Heart left ventricle (tissue), 16 donors: ENCODE results near the gene PPT1. TPM values are rescaled to one million over a fixed set of nuclear protein-coding genes. Genes with fewer than 3 reads are reported as not detected.

Experiments used
- ATAC-seq, 4 donors: fragments of 200-7000 bp; cut with Tn5 transposase; one replicate each; pipeline ENCODE4 v1.9.1; 2020 to 2022; ENCODE audit warnings: moderate library complexity in 4 of 4, mild to moderate bottlenecking in 3 of 4, moderate number of reproducible peaks in 1 of 4
- DNase-seq, 5 donors: peaks; one replicate each; pipeline ENCODE4 v3.0.0-alpha.2; 2020
- H3K27ac ChIP-seq, 12 donors: fragments of 200-600 bp; sonication (generic) in 4 of 12; one replicate each; pipeline versions ENCODE4 v1.5.0 to v1.8.0; 2016 to 2022; ENCODE audit warnings: mild to moderate bottlenecking in 2 of 12
- H3K27me3 ChIP-seq, 9 donors: fragments of 200-600 bp; sonication (generic) in 2 of 9; one replicate each; pipeline versions ENCODE4 v1.5.1 to v1.8.0; 2016 to 2022; ENCODE audit warnings: mild to moderate bottlenecking in 3 of 9
- H3K36me3 ChIP-seq, 9 donors: fragments of 200-600 bp; sonication (generic) in 2 of 9; one replicate each; pipeline versions ENCODE4 v1.5.0 to v1.8.0; 2018 to 2022; ENCODE audit warnings: mild to moderate bottlenecking in 2 of 9
- H3K4me1 ChIP-seq, 12 donors: fragments of 200-600 bp; sonication (generic) in 4 of 12; one replicate each; pipeline versions ENCODE4 v1.5.0 to v1.8.0; 2016 to 2022; ENCODE audit warnings: mild to moderate bottlenecking in 3 of 12
- H3K4me3 ChIP-seq, 12 donors: fragments of 200-600 bp; sonication (generic) in 4 of 12; one replicate each; pipeline versions ENCODE4 v1.5.0 to v1.8.0; 2017 to 2022; ENCODE audit warnings: mild to moderate bottlenecking in 9 of 12, moderate library complexity in 4 of 12
- H3K9me3 ChIP-seq, 12 donors: fragments of 200-600 bp; sonication (generic) in 4 of 12; one replicate each; pipeline versions ENCODE4 v1.5.0 to v1.8.0; 2016 to 2022; ENCODE audit warnings: mild to moderate bottlenecking in 1 of 12
- POLR2A ChIP-seq, 2 donors: fragments of 450-650 bp; IDR thresholded peaks; one replicate each; pipeline ENCODE4 v1.6.1; 2017; ENCODE audit warnings: antibody characterized with exemption in 2 of 2, mild to moderate bottlenecking in 2 of 2, moderate library complexity in 2 of 2
- WGBS, 4 donors: extraction: QIAGEN DNeasy Blood & Tissue Kit in 2 of 4; methylation state at CpG; one replicate each; pipeline versions ENCODE4 v1.1.5 to v1.1.7; 2013 to 2018; 5-methylcytosine and 5-hydroxymethylcytosine counted together
- intact Hi-C, 10 donors: fragments of 100-400 bp; cut with DNase I; formaldehyde crosslinking; loops; one replicate each; pipeline versions ENCODE4 v1.11.1 to v1.14.2; 2022
- polyA plus RNA-seq, 2 donors: library from polyadenylated mRNA; stranded (reverse); fragments of 200-250 nt; gene quantifications; one replicate each; pipeline ENCODE4 v1.2.3, GENCODE V29; 2013
- total RNA-seq, 9 donors: library from RNA; depleted of rRNA in 2 of 9; stranded (reverse); fragments of >200 nt in 2 of 9; fragmentation: NEBNext Ultra II Directional in 3 of 9; extraction: Animal tissue kit (Norgen Biotek cat#: 25700) in 3 of 9; gene quantifications; one replicate each; pipeline versions ENCODE4 v1.1.0 to v1.2.4, GENCODE V29; 2016 to 2023
- TF ChIP-seq, protein P1 (sequence below), 12 donors: fragments of 200-600 bp; sonication (generic) in 4 of 12; IDR thresholded peaks; one replicate each; pipeline versions ENCODE4 v1.5.0 to v1.8.0; 2018 to 2022; ENCODE audit warnings: antibody characterized with exemption in 12 of 12, mild to moderate bottlenecking in 5 of 12
- donor health status: ischemic (EF 13 %, LVEDD 7.1; RV severe dilation, severe dysfunction).
- donor health status: healthy with polysubstance abuse.
- donor health status: DM: no; HTN: yes; CAD: no.
- donor health status: DM: no; HTN: no; CAD: no.
- donor health status: ischemic (EF 25% LVEDD 6.9; RV normal size, moderate dysfunction).
- donor health status: ischemic (EF 25% LVEDD 5.7; RV mildly dilated, moderate dysfunction).
- donor health status: healthy.
- donor health status: DM: yes; HTN: yes; CAD: no.
- donor health status: ischemic (EF 35%, LVEDD 5.7; RV mildly dilated, moderate dysfunction).
- donor health status: nonischemic (EF 11% LVEDD 7.7; RV severe dilation, severe dysfunction).
- donor health status: DM: yes; HTN: yes; CAD: no.
- donor health status: PGD.
- donor health status: ischemic (EF 29% LVEDD 5.4; RV normal size, mild dysfunction).
- donor health status: nonischemic (EF 23%, LVEDD 6.1; RV moderate dilation, normal function).

The PPT1 gene
- total and polyA plus RNA-seq, 11 donors = 22.8 to 106 (median 38.6) TPM

DNA sequence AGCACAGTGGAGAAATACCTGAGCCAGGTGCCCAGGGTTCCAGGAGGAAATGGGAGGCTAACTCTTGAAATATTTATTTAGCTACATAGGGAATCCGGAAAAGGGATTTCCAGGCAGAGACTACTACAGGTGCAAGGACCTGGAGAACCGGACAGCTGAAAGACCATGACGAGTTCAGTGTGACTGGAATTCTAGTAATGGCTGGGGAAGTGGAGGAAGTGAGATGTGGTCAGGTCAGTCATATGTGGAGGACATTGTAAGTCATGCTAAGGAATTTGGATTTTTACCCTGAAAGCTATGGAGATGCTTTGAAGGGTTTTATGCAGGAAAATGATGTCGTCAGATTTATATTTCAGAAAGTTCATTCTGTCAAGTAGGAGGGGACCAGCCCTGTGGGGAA is 54.7 kb downstream of the PPT1 start:
- intact Hi-C loops = no loop called here
- Histone ChIP-seq H3K4me1 (peaks cover 14 to 84% (median 57%) of the 10 kb centered on the region in 12 donors), H3K9me3 (no peaks in the 10 kb centered on the region), H3K4me3 (peak overlapping the region in 9 of 12 donors; percentile 72 to 100 (median 97)), H3K27me3 (no peaks in the 10 kb centered on the region), H3K36me3 (peaks cover 0 to 29% (median 4%) of the 10 kb centered on the region in 9 donors), H3K27ac (peak overlapping the region in 3 of 12 donors; percentile 99 to 100 (median 99))
- ATAC-seq (no peak), DNase-seq (no peak)
- 58 to 68% (median 66%) methylated on average over 4 of the region's 4 CpGs for WGBS, 4 donors
- no peak for TF ChIP-seq POLR2A (IDR thresholded peaks at IDR 0.05)
- TF ChIP-seq, protein P1, sequence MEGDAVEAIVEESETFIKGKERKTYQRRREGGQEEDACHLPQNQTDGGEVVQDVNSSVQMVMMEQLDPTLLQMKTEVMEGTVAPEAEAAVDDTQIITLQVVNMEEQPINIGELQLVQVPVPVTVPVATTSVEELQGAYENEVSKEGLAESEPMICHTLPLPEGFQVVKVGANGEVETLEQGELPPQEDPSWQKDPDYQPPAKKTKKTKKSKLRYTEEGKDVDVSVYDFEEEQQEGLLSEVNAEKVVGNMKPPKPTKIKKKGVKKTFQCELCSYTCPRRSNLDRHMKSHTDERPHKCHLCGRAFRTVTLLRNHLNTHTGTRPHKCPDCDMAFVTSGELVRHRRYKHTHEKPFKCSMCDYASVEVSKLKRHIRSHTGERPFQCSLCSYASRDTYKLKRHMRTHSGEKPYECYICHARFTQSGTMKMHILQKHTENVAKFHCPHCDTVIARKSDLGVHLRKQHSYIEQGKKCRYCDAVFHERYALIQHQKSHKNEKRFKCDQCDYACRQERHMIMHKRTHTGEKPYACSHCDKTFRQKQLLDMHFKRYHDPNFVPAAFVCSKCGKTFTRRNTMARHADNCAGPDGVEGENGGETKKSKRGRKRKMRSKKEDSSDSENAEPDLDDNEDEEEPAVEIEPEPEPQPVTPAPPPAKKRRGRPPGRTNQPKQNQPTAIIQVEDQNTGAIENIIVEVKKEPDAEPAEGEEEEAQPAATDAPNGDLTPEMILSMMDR (IDR thresholded peaks at IDR 0.05) = no peak

DNA sequence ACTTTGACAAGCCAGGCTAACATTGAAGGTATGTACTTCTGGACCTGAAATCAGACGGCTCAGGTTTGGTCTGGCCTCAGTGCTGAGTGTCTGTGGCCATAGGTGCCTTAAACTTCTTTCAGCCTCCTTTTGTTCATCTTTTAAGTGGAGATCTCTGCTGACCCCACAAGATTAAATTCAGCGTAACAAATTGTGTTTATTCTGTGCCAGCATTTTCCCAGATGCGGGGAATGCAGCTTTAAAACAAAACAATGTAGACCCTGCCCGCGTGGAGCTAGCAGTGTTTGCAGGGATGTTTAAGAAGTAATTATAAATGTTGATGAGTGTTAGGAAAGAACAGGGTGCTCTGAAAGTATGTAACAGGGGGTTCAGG is 55.6 kb downstream of the PPT1 start:
- intact Hi-C loops = loop anchor here in 1 of 10 donors (2.0 kb wide), 1 partner anchor 17 kb away; no protein-coding TSS in a partner anchor
- ATAC-seq = no peak

DNA sequence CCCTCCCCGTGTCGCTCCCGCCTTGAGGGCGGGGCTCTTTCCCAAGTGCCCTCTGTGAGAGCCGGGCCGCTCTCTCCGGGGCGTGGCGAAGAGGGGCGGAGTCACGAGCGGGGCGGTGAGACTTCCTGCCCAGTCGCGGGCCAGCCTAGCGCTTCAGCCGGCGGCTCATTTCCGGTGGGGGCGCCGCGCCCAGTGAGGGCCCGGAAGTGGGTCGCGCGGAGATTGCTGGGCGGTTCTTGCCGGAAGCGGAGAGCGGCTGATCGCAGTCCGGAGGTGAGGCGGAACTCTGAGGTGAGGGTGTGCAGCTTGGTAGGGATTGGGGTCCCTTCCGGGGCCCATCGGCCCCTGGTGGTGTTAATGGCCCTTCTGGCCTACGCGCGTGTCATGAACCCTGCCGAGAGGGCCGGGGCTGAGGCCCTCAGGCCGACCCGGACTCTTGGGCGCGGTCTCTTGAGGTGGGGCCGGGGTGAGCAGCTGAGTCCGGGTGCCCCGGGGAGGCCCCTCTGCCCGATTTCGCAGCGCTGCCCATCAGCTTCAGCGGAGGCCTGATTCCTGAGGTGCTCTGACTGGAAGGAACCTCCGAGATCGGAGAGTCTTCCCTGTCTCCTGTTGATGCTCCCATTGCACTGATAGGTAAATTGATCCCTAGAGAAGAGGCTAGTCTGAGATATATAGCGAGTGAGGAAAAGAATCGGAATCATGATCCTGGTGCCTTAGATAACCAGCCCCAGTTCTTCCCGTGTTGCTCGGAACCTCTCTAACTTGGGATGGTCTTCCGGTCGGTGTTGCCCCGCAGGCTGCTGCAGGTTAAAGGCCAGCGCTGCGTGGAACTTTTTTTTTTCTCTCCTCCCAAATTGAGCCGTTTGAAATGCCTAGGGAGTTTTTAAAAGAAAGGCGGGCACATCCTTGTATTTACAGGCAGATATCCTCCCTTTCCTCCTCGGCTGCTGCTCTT is 56.3 kb downstream of the PPT1 start, which contains the start of gene CAP1:
CAP1 (plus strand) TSS at position 219 of the 955 bp plus-strand sequence. CDS start 18,618 bp downstream, outside the sequence.
- DNase-seq (peak; percentile 99 to 100 (median 99)), ATAC-seq (peak; percentile 91 to 95 (median 95))
- Histone ChIP-seq H3K27me3 (no peaks in the 10 kb centered on the region), H3K36me3 (peaks cover 0 to 23% (median 4%) of the 10 kb centered on the region in 9 donors), H3K9me3 (no peaks in the 10 kb centered on the region), H3K4me3 (peak within 1 kb of the TSS; percentile 72 to 100 (median 94)), H3K27ac (peak within 1 kb of the TSS; percentile 96 to 100 (median 99)), H3K4me1 (peaks cover 23 to 84% (median 61%) of the 10 kb centered on the region in 12 donors)
- 0 to 1% (median 0%) methylated on average over 29 to 65 of the region's 65 CpGs for WGBS, 4 donors
- intact Hi-C loops = loop anchor here in 1 of 10 donors (2.0 kb wide), 1 partner anchor 18 kb away; no protein-coding TSS in a partner anchor
- TF ChIP-seq POLR2A (IDR thresholded peaks at IDR 0.05) = no peak
- TF ChIP-seq, protein P1 (IDR thresholded peaks at IDR 0.05) = peak in 2 of 12 donors; percentile 2 to 12

More for the DNA sequence above, 55.6 kb downstream of the PPT1 start:
- WGBS, 4 donors = 14 to 24% (median 16%) methylated on average over 5 of the region's 5 CpGs
- H3K9me3 ChIP-seq = no peaks in the 10 kb centered on the region
- H3K36me3 ChIP-seq = peaks cover 0 to 29% (median 4%) of the 10 kb centered on the region in 9 donors
- DNase-seq = no peak
- peak overlapping the region; percentile 72 to 100 (median 94) for H3K4me3 ChIP-seq
- TF ChIP-seq, protein P1 (IDR thresholded peaks at IDR 0.05) = no peak
- no peak for TF ChIP-seq POLR2A (IDR thresholded peaks at IDR 0.05)
- H3K27me3 ChIP-seq = no peaks in the 10 kb centered on the region
- peaks cover 18 to 84% (median 59%) of the 10 kb centered on the region in 12 donors for H3K4me1 ChIP-seq
- H3K27ac ChIP-seq = peak overlapping the region; percentile 82 to 100 (median 99)
